Raji (cell line): ENCODE measurements around the gene PRL.

Source experiments
- POLR2A ChIP-seq: IDR thresholded peaks from 2 replicates; pipeline ENCODE4 v1.6.1; 2011; ENCODE audit warnings: low read depth, low read length, control low read depth; ENCODE audit not compliant: insufficient read depth

PRL gene

GRCh38 chr6:22306741-22307466 lies 10.1 kb upstream of the PRL start:
- TF ChIP-seq POLR2A = no peak

GRCh38 chr6:22302838-22303237 lies 6.0 kb upstream of the PRL start:
- no peak for TF ChIP-seq POLR2A

DNA sequence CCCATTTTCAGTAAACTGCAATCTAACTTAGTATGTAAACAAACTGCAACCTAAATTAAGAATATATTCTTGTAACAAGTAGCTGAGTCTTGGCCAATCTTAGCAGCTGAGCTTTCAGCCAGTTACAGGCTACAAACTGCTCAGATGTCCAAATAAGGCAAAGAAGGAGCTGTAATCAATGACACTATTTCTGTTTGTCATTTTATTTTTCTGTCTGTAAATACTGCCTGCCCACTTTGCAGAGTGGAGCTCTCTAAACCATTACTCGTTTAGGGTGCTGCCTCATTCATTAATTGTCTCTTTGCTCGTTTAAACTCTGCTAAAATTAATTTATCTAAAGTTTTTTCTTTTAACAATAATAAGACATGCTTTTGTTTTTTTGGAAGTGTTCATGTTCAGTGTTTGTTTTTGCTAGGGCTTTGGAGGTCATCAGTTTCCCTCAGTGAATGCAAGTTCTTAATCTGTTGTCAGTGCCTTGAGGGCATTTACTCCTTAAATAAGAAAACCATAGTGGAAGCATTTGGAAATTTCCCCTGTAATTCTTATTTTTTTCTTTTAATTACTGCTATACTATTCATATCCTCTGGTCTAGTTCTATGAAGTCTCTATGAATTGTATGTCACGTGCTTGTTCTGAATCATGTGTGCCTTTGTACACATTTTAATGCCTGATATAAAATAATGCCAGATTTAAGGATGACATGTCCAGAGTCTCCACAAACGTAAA lies 3.6 kb upstream of the PRL start:
- no peak for TF ChIP-seq POLR2A

GRCh38 chr6:22298475-22298890 lies 1.6 kb upstream of the PRL start:
- no peak for TF ChIP-seq POLR2A

GRCh38 chr6:22296067-22296466 lies 769 bp downstream of the PRL start:
- no peak for TF ChIP-seq POLR2A

- no peak for TF ChIP-seq POLR2A
These were observed 1.7 kb downstream of the PRL start for GRCh38 chr6:22295145-22295544.

DNA sequence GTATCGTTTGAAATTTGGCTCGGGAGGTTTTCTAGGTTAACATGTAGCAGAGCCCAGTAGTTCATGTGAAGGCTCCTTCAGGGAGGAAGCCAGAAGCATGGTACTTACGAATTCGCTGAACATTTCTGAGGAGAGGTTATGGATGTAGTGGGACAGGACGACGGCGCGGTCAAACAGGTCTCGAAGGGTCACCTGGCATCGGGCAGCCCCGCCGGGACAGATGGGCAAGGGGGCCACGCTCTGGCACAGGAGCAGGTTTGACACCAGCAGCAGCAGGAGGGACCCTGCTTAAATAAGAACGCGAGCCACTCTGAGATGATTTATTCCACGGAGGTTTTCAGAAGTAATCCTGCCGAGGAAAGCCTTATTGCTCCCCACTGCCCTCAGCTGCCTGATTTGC lies 2.5 kb downstream of the PRL start:
- TF ChIP-seq POLR2A = no peak

DNA sequence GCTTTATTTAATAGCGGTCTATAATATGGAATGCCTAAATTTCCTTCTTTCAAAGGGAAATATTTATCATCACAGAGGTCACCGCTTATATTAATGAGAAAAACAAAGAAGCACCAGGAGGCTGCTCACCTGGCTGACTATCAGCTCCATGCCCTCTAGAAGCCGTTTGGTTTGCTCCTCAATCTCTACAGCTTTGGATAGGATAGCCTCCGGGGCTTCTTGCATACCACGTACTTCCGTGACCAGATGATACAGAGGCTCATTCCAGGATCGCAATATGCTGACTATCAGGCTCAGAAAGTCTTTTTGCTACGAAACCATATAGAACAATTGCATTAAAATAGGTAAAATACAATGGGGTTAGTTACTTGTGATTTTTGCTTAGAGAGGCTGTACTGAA lies 6.8 kb downstream of the PRL start:
- TF ChIP-seq POLR2A = no peak

- TF ChIP-seq POLR2A = no peak
These were observed 8.1 kb downstream of the PRL start for GRCh38 chr6:22288721-22289120.

- TF ChIP-seq POLR2A = no peak
These were observed 12.2 kb downstream of the PRL start for GRCh38 chr6:22284666-22285065.

- no peak for TF ChIP-seq POLR2A
These were observed 15.3 kb downstream of the PRL start for GRCh38 chr6:22281341-22282085.

DNA sequence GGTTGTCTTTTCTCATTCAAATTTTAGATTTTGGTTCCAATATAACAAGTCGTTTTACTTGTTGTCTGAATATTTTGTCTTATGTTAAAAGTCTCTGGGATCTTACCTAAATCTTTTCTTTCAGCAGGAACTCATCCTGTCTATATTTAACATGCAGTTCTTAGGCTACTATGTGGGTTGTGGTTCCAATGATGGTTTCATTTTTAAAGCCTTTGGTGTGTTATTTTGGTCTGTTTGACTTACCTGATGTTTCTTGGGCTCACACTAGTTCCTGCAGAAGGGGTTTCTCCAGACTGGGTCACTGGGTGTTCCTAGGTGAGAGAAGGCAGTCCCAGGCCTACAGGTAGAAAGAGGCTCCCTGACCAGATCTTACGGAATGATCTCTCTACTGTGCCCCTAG lies 17.4 kb downstream of the PRL start:
- TF ChIP-seq POLR2A = no peak

DNA sequence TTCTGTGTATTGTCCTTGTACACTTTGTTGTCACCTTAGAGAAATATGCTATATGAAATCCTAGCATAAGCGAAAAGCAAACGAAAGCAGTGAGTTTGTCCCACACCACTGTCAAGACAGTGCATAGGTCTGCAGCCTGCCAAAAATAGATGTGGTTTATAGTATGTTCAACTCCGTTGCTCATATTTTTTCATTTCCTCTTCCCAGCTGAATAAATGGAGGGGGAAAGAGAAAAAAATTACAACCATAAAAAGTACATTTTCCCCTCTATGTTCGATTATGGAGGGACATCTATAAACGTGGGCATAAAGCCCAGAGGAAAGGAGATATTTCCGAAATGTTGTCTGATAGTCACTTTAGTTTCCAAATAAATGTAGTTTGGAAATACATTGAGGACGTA lies 25.8 kb downstream of the PRL start:
- TF ChIP-seq POLR2A = no peak

DNA sequence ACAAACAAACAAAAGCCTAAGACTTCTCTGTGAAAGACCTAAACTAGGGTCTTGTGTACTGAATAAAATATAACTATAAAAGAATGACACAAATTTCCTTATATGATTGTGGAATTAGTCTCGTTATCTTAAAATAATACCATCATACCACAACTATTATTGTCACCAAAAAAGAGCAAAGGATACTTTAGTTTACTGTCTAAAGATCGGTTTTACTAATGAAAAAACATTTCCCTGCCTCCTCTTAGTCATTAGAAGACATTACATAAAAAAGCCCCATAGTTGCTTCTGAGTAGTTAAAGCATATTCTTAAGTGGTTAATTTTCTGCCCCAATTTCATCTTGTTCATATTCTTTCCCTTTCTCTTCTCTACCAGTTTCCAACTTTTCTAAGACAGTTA lies 33.1 kb downstream of the PRL start:
- no peak for TF ChIP-seq POLR2A

GRCh38 chr6:22254886-22255285 lies 42.0 kb downstream of the PRL start:
- TF ChIP-seq POLR2A = no peak
